HCT116 (cell line): Measurements from ENCODE around the gene LRRTM4. TPM values are rescaled to one million over a fixed set of nuclear protein-coding genes. Genes with fewer than 3 reads are reported as not detected.

Experiments
- ATAC-seq: fragments of 200-7000 bp; cut with Tn5 transposase; 2 replicates; pipeline ENCODE4 v1.9.1; 2020; ENCODE audit warnings: mild to moderate bottlenecking, moderate library complexity
- BruUV-seq: library from RNA; stranded (reverse); fragments of 400-500 nt; replicated peaks from 2 replicates; lab custom pipeline; 2021; lab: Mats Ljungman, UMichigan
- CTCF ChIA-PET: fragments of 300-600 bp; sonication (Branson Sonifier 250); formaldehyde crosslinking; loops from one replicate; lab custom pipeline; 2021; ENCODE audit warnings: antibody characterized with exemption; lab: Charles Lee
- POLR2A ChIA-PET: fragments of 300-600, 350-600 bp; sonication (Branson Sonifier 250); formaldehyde crosslinking; loops from one replicate; lab custom pipeline; 2021; ENCODE audit warnings: antibody characterized with exemption; lab: Charles Lee
- RAD21 ChIA-PET, 2 experiments: fragments of 300-600 bp; sonication (Branson Sonifier 250); formaldehyde crosslinking; loops; one replicate each; lab custom pipeline; 2023; ENCODE audit warnings: low total read pairs in 2 of 2; ENCODE audit not compliant: uncharacterized antibody in 2 of 2, unreplicated experiment in 2 of 2, low non-redundant PET in 1 of 2; lab: Charles Lee
- DNase-seq: peaks from one replicate; pipeline ENCODE4 v3.0.0-alpha.2; 2010; ENCODE audit warnings: low read depth, low spot score
- H2AFZ ChIP-seq: fragments of 200-600 bp; shearing (Covaris generic), sonication (generic); 2 replicates; pipeline ENCODE4 v1.6.1; 2017; ENCODE audit warnings: low read depth, mixed run types, mixed read lengths, antibody characterized with exemption, low read length; ENCODE audit not compliant: poor library complexity, severe bottlenecking
- H3K27ac ChIP-seq: 2 replicates; pipeline ENCODE4 v1.5.1; 2012; ENCODE audit warnings: low read depth, low read length
- H3K27me3 ChIP-seq: fragments of 200-600 bp; sonication (generic); 2 replicates; pipeline ENCODE4 v1.6.1; 2016; ENCODE audit warnings: mixed run types, low read length, mixed read lengths; ENCODE audit not compliant: insufficient read depth
- H3K36me3 ChIP-seq, 2 experiments: fragments of 200-500 bp in 1 of 2; fragments of 200-600 bp in 1 of 2; sonication (Bioruptor generic) in 1 of 2; sonication (generic) in 1 of 2; 2 replicates each; pipeline versions ENCODE4 v1.5.1 to v1.6.1; 2014 to 2016; ENCODE audit warnings: low read length in 2 of 2, inconsistent platforms in 1 of 2, mixed read lengths in 1 of 2, mixed run types in 1 of 2; ENCODE audit not compliant: insufficient read depth in 2 of 2, control insufficient read depth in 1 of 2
- H3K4me1 ChIP-seq, 2 experiments: fragments of 200-600 bp in 1 of 2; sonication (generic) in 1 of 2; 2 replicates each; pipeline versions ENCODE4 v1.5.1 to v1.6.1; 2012 to 2017; ENCODE audit warnings: low read length in 2 of 2, inconsistent platforms in 1 of 2, mild to moderate bottlenecking in 1 of 2, mixed read lengths in 1 of 2, mixed run types in 1 of 2, moderate library complexity in 1 of 2; ENCODE audit not compliant: insufficient read depth in 2 of 2, control insufficient read depth in 1 of 2
- H3K4me2 ChIP-seq: fragments of 200-600 bp; sonication (generic); 2 replicates; pipeline ENCODE4 v1.6.1; 2017; ENCODE audit warnings: mixed run types, low read length, mixed read lengths
- H3K4me3 ChIP-seq, 2 experiments: fragments of 200-600 bp in 1 of 2; sonication (generic) in 1 of 2; replicated peaks in 1 of 2; 2 replicates each; pipeline ENCODE4 v1.5.1; 2011 to 2016; ENCODE audit warnings: low read length in 2 of 2, control low read depth in 1 of 2, low read depth in 1 of 2, mild to moderate bottlenecking in 1 of 2, mixed read lengths in 1 of 2, mixed run types in 1 of 2
- H3K79me2 ChIP-seq: fragments of 200-600 bp; sonication (generic); 2 replicates; pipeline ENCODE4 v1.6.1; 2017; ENCODE audit warnings: mild to moderate bottlenecking, mixed run types, low read length, moderate library complexity, mixed read lengths; ENCODE audit not compliant: insufficient read depth
- H3K9ac ChIP-seq: fragments of 200-600 bp; sonication (generic); 2 replicates; pipeline ENCODE4 v1.6.1; 2016; ENCODE audit warnings: low read length, mixed read lengths
- H3K9me2 ChIP-seq: fragments of 200-600 bp; sonication (generic), shearing (Covaris generic); 2 replicates; pipeline ENCODE4 v1.6.1; 2017; ENCODE audit warnings: mixed run types, mild to moderate bottlenecking, moderate library complexity; ENCODE audit not compliant: insufficient read depth
- H3K9me3 ChIP-seq, 2 experiments: fragments of 200-500 bp in 1 of 2; fragments of 200-600 bp in 1 of 2; sonication (Bioruptor generic) in 1 of 2; sonication (generic) in 1 of 2; 2 replicates each; pipeline ENCODE4 v1.6.1; 2014 to 2017; ENCODE audit warnings: low read length in 2 of 2, mixed read lengths in 2 of 2, inconsistent platforms in 1 of 2, low read depth in 1 of 2, mild to moderate bottlenecking in 1 of 2, mixed run types in 1 of 2, moderate library complexity in 1 of 2; ENCODE audit not compliant: control insufficient read depth in 1 of 2, insufficient read depth in 1 of 2
- H4K20me1 ChIP-seq: fragments of 200-600 bp; sonication (generic), shearing (Covaris generic); 2 replicates; pipeline ENCODE4 v1.6.1; 2017; ENCODE audit warnings: mixed run types, mild to moderate bottlenecking, moderate library complexity; ENCODE audit not compliant: insufficient read depth
- ATF3 ChIP-seq: IDR thresholded peaks from 2 replicates; pipeline ENCODE4 v1.6.1; 2012
- ELF1 ChIP-seq: IDR thresholded peaks from 2 replicates; pipeline ENCODE4 v1.6.1; 2012; ENCODE audit warnings: low read depth, borderline replicate concordance
- EZH2phosphoT487 ChIP-seq: fragments of 200-600 bp; IDR thresholded peaks from 2 replicates; pipeline ENCODE4 v1.6.1; 2018; ENCODE audit warnings: antibody characterized with exemption, borderline replicate concordance
- SP1 ChIP-seq: IDR thresholded peaks from 2 replicates; pipeline ENCODE4 v1.6.1; 2012; ENCODE audit warnings: low read depth
- SRF ChIP-seq: IDR thresholded peaks from 2 replicates; pipeline ENCODE4 v1.6.1; 2012; ENCODE audit warnings: low read depth
- TCF7L2 ChIP-seq: IDR thresholded peaks from 2 replicates; pipeline ENCODE4 v1.7.0; 2011; ENCODE audit warnings: borderline replicate concordance, inconsistent platforms; ENCODE audit not compliant: insufficient read depth, insufficient read length; ENCODE audit errors: extremely low read depth
- YY1 ChIP-seq: IDR thresholded peaks from 2 replicates; pipeline ENCODE4 v1.6.1; 2011; ENCODE audit warnings: low read length, low read depth, moderate library complexity, mild to moderate bottlenecking; ENCODE audit not compliant: insufficient replicate concordance; ENCODE audit errors: extremely low read depth
- ZBTB33 ChIP-seq: IDR thresholded peaks from 2 replicates; pipeline ENCODE4 v1.6.1; 2011; ENCODE audit warnings: mild to moderate bottlenecking, low read length, moderate library complexity; ENCODE audit not compliant: insufficient replicate concordance; ENCODE audit errors: extremely low read depth
- intact Hi-C: fragments of 100-400 bp; cut with micrococcal nuclease; formaldehyde crosslinking; loops from 2 replicates; pipeline ENCODE4 v1.10.0; 2022
- total RNA-seq: library from RNA; stranded (reverse); gene quantifications from one replicate; pipeline ENCODE4 v1.2.1, GENCODE V29; 2021; ENCODE audit not compliant: unreplicated experiment

The LRRTM4 gene
- total RNA-seq, 1 experiment from 2014 or later, result 0.25 TPM

GRCh38 chr2:76928026-76928425 is 594.1 kb downstream of the LRRTM4 start:
- no TSS peak for BruUV-seq
- Histone ChIP-seq H3K79me2 (no peaks in the 10 kb centered on the region), H2AFZ (no peak overlapping the region), H3K27ac (no peak overlapping the region), H3K4me3 (no peak overlapping the region), H3K9ac (no peak overlapping the region)
- ChIA-PET CTCF (no interaction called here), POLR2A (no interaction called here)
- TF ChIP-seq ATF3, result no peak
- TF ChIP-seq ELF1, result no peak
- TF ChIP-seq, all 23 proteins: peak for 0
- H3K4me1 ChIP-seq, result no peaks in the 10 kb centered on the region
- peaks cover 10 to 16% of the 10 kb centered on the region in 2 experiments; a peak in 2 of 4 replicates for H3K9me3 ChIP-seq
- no peaks in the 10 kb centered on the region for H3K36me3 ChIP-seq
- H3K9me2 ChIP-seq, result no peaks in the 10 kb centered on the region
- no peak overlapping the region for H3K4me2 ChIP-seq
- ATAC-seq, result no peak
- H3K27me3 ChIP-seq, result no peaks in the 10 kb centered on the region
- RAD21 ChIA-PET, result no interaction called here
- intact Hi-C loops, result no loop called here
- no peak for DNase-seq
- no peaks in the 10 kb centered on the region; the same call in 1 of the 2 replicates for H4K20me1 ChIP-seq

GRCh38 chr2:76921006-76921405 is 601.2 kb downstream of the LRRTM4 start:
- Histone ChIP-seq H3K27ac (no peak overlapping the region), H3K4me2 (no peak overlapping the region), H4K20me1 (no peaks in the 10 kb centered on the region; the same call in 1 of the 2 replicates), H3K36me3 (no peaks in the 10 kb centered on the region), H3K9me2 (no peaks in the 10 kb centered on the region), H3K9ac (no peak overlapping the region), H3K79me2 (no peaks in the 10 kb centered on the region), H2AFZ (no peak overlapping the region), H3K9me3 (peaks cover 12 to 17% of the 10 kb centered on the region in 2 experiments; a peak in 2 of 4 replicates), H3K27me3 (no peaks in the 10 kb centered on the region), H3K4me3 (no peak overlapping the region), H3K4me1 (no peaks in the 10 kb centered on the region)
- ChIA-PET RAD21 (no interaction called here), CTCF (no interaction called here), POLR2A (no interaction called here)
- intact Hi-C loops, result no loop called here
- ATAC-seq, result no peak
- no peak for DNase-seq
- no TSS peak for BruUV-seq
- TF ChIP-seq ELF1, result no peak
- no peak for TF ChIP-seq EZH2phosphoT487
- TF ChIP-seq TCF7L2, result no peak
- no peak for TF ChIP-seq SRF
- TF ChIP-seq ZBTB33, result no peak
- no peak for TF ChIP-seq YY1
- no peak for TF ChIP-seq SP1
